Thymus (tissue), 11 donors: ENCODE data around the gene MYLK4. TPM values are rescaled to one million over a fixed set of nuclear protein-coding genes. Genes with fewer than 3 reads are reported as not detected.

Experiments used
- DNase-seq, 9 donors: peaks; one replicate each; pipeline ENCODE4 v3.0.0-alpha.2; 2013; ENCODE audit warnings: low spot score in 9 of 9, low read depth in 6 of 9, missing footprints in 1 of 9
- H3K27ac ChIP-seq, 2 donors: one replicate each; pipeline ENCODE4 v1.5.1; 2013; ENCODE audit warnings: control low read depth in 1 of 2, low read depth in 1 of 2, low read length in 1 of 2, mild to moderate bottlenecking in 1 of 2, moderate library complexity in 1 of 2
- H3K27me3 ChIP-seq, 2 donors: one replicate each; pipeline ENCODE4 v1.5.1; 2013; ENCODE audit warnings: low read length in 1 of 2; ENCODE audit not compliant: control insufficient read depth in 2 of 2, insufficient read depth in 1 of 2
- H3K36me3 ChIP-seq, 2 donors: one replicate each; pipeline ENCODE4 v1.5.1; 2013; ENCODE audit warnings: low read length in 1 of 2, mild to moderate bottlenecking in 1 of 2, moderate library complexity in 1 of 2; ENCODE audit not compliant: control insufficient read depth in 2 of 2, insufficient read depth in 2 of 2
- H3K4me1 ChIP-seq, 2 donors: one replicate each; pipeline ENCODE4 v1.5.1; 2013; ENCODE audit warnings: low read length in 2 of 2; ENCODE audit not compliant: control insufficient read depth in 2 of 2, insufficient read depth in 2 of 2
- H3K4me3 ChIP-seq, 2 donors: one replicate each; pipeline ENCODE4 v1.5.1; 2013; ENCODE audit warnings: low read length in 2 of 2, control low read depth in 1 of 2, mild to moderate bottlenecking in 1 of 2
- H3K9me3 ChIP-seq, 2 donors: one replicate each; pipeline ENCODE4 v1.5.1; 2013; ENCODE audit warnings: low read length in 1 of 2, mild to moderate bottlenecking in 1 of 2; ENCODE audit not compliant: control insufficient read depth in 2 of 2, insufficient read depth in 1 of 2
- WGBS: extraction: QIAGEN DNeasy Blood & Tissue Kit; methylation state at CpG from one replicate; pipeline ENCODE4 v1.1.7; 2013; 5-methylcytosine and 5-hydroxymethylcytosine counted together
- polyA plus RNA-seq: library from polyadenylated mRNA; stranded (reverse); fragments of 200-250 nt; gene quantifications from one replicate; pipeline ENCODE4 v1.2.3, GENCODE V29; 2013
- total RNA-seq: library from RNA; stranded (reverse); fragments of 120-200 nt; gene quantifications from one replicate; pipeline ENCODE4 v1.2.4, GENCODE V29; 2013
- donor health status: healthy.

Gene MYLK4
- total and polyA plus RNA-seq, 2 donors, result 0.42 to 0.52 TPM

- 75% methylated on average over 9 of the region's 9 CpGs for WGBS
Observed at GRCh38 chr6:2744209-2744771, 6.4 kb downstream of the MYLK4 start.

GRCh38 chr6:2743280-2744208, 7.2 kb downstream of the MYLK4 start:
- Histone ChIP-seq H3K27me3 (no peaks in the 10 kb centered on the region), H3K9me3 (no peaks in the 10 kb centered on the region), H3K36me3 (no peaks in the 10 kb centered on the region), H3K4me3 (no peak overlapping the region), H3K4me1 (no peaks in the 10 kb centered on the region), H3K27ac (no peak overlapping the region)
- DNase-seq, result no peak
- 94% methylated on average over 17 of the region's 17 CpGs for whole genome bisulfite sequencing

More at GRCh38 chr6:2744209-2744771, 6.4 kb downstream of the MYLK4 start:
- H3K36me3 ChIP-seq, result no peaks in the 10 kb centered on the region
- H3K4me1 ChIP-seq, result no peaks in the 10 kb centered on the region
- H3K4me3 ChIP-seq, result no peak overlapping the region
- no peak overlapping the region for H3K27ac ChIP-seq
- no peak for DNase-seq
- H3K9me3 ChIP-seq, result no peaks in the 10 kb centered on the region
- H3K27me3 ChIP-seq, result no peaks in the 10 kb centered on the region

GRCh38 chr6:2741756-2742155, 9.0 kb downstream of the MYLK4 start:
- H3K9me3 ChIP-seq, result no peaks in the 10 kb centered on the region
- no peak for DNase-seq
- WGBS, result 96% methylated on average over 2 of the region's 2 CpGs
- no peaks in the 10 kb centered on the region for H3K27me3 ChIP-seq
- no peaks in the 10 kb centered on the region for H3K4me1 ChIP-seq
- no peaks in the 10 kb centered on the region for H3K36me3 ChIP-seq
- no peak overlapping the region for H3K4me3 ChIP-seq
- no peak overlapping the region for H3K27ac ChIP-seq

- no peak overlapping the region for H3K27ac ChIP-seq
- no peaks in the 10 kb centered on the region for H3K36me3 ChIP-seq
- WGBS, result 92% methylated on average over 5 of the region's 5 CpGs
- H3K9me3 ChIP-seq, result no peaks in the 10 kb centered on the region
- H3K27me3 ChIP-seq, result no peaks in the 10 kb centered on the region
- H3K4me1 ChIP-seq, result no peaks in the 10 kb centered on the region
- H3K4me3 ChIP-seq, result no peak overlapping the region
- no peak for DNase-seq
Observed at GRCh38 chr6:2740581-2740980, 10.1 kb downstream of the MYLK4 start.

- no peak for DNase-seq
- H3K4me1 ChIP-seq, result no peaks in the 10 kb centered on the region
- 97% methylated on average over 4 of the region's 4 CpGs for WGBS
- H3K27me3 ChIP-seq, result no peaks in the 10 kb centered on the region
- no peak overlapping the region for H3K27ac ChIP-seq
- no peaks in the 10 kb centered on the region for H3K36me3 ChIP-seq
- no peak overlapping the region for H3K4me3 ChIP-seq
- no peaks in the 10 kb centered on the region for H3K9me3 ChIP-seq
Observed at GRCh38 chr6:2739335-2739734, 11.4 kb downstream of the MYLK4 start.

GRCh38 chr6:2738373-2738979, 12.2 kb downstream of the MYLK4 start:
- Histone ChIP-seq H3K4me3 (no peak overlapping the region), H3K36me3 (no peaks in the 10 kb centered on the region), H3K4me1 (no peaks in the 10 kb centered on the region), H3K27me3 (no peaks in the 10 kb centered on the region), H3K9me3 (no peaks in the 10 kb centered on the region), H3K27ac (no peak overlapping the region)
- WGBS, result 29% methylated on average over 5 of the region's 5 CpGs
- DNase-seq, result peak in 8 of 9 donors; percentile 14 to 72 (median 40)

- DNase-seq, result no peak
- 74% methylated on average over 3 of the region's 3 CpGs for WGBS
- no peaks in the 10 kb centered on the region for H3K9me3 ChIP-seq
- H3K27me3 ChIP-seq, result no peaks in the 10 kb centered on the region
- no peaks in the 10 kb centered on the region for H3K4me1 ChIP-seq
- no peaks in the 10 kb centered on the region for H3K36me3 ChIP-seq
- H3K4me3 ChIP-seq, result no peak overlapping the region
- H3K27ac ChIP-seq, result no peak overlapping the region
Observed at GRCh38 chr6:2737885-2738284, 12.8 kb downstream of the MYLK4 start.

GRCh38 chr6:2734488-2735166, 16.1 kb downstream of the MYLK4 start:
- Histone ChIP-seq H3K4me3 (no peak overlapping the region), H3K9me3 (no peaks in the 10 kb centered on the region), H3K27me3 (no peaks in the 10 kb centered on the region), H3K27ac (no peak overlapping the region), H3K36me3 (no peaks in the 10 kb centered on the region), H3K4me1 (peaks cover 0 to 10% of the 10 kb centered on the region in 2 donors)
- WGBS, result 97% methylated on average over 2 of the region's 2 CpGs
- no peak for DNase-seq
